Glutamatergic neuron (in vitro differentiated cells): ENCODE measurements around the gene INF2. TPM values are rescaled to one million over a fixed set of nuclear protein-coding genes. Genes with fewer than 3 reads are reported as not detected.

ENCODE experiments used
- DNase-seq: peaks from one replicate; pipeline ENCODE4 v3.0.0; 2022
- H3K27ac Mint-ChIP-seq: one replicate; pipeline ENCODE4 v1.8.0; 2020; ENCODE audit warnings: mild to moderate bottlenecking, mixed read lengths, inconsistent platforms; ENCODE audit not compliant: unreplicated experiment
- H3K27me3 Mint-ChIP-seq: one replicate; pipeline ENCODE4 v1.8.0; 2020; ENCODE audit warnings: mild to moderate bottlenecking, moderate library complexity, mixed read lengths, inconsistent platforms; ENCODE audit not compliant: unreplicated experiment
- H3K36me3 Mint-ChIP-seq: one replicate; pipeline ENCODE4 v1.8.0; 2020; ENCODE audit warnings: mild to moderate bottlenecking, mixed read lengths, inconsistent platforms; ENCODE audit not compliant: unreplicated experiment
- H3K4me1 Mint-ChIP-seq: one replicate; pipeline ENCODE4 v1.8.0; 2020; ENCODE audit warnings: mild to moderate bottlenecking, low read depth, mixed read lengths, inconsistent platforms; ENCODE audit not compliant: unreplicated experiment
- H3K4me3 Mint-ChIP-seq: one replicate; pipeline ENCODE4 v1.8.0; 2020; ENCODE audit warnings: mild to moderate bottlenecking, mixed read lengths, inconsistent platforms; ENCODE audit not compliant: unreplicated experiment
- H3K9me3 Mint-ChIP-seq: one replicate; pipeline ENCODE4 v1.8.0; 2020; ENCODE audit warnings: mild to moderate bottlenecking, moderate library complexity, mixed read lengths, inconsistent platforms; ENCODE audit not compliant: unreplicated experiment
- total RNA-seq: library from RNA; stranded (reverse); fragmentation: NEBNext Ultra II Directional; extraction: Animal tissue kit (Norgen Biotek cat#: 25700); gene quantifications from one replicate; pipeline ENCODE4 v1.2.1, GENCODE V29; 2021; ENCODE audit not compliant: unreplicated experiment
- TF ChIP-seq, protein P1 (sequence below): fragments of 200-600 bp; sonication (generic); IDR thresholded peaks from one replicate; pipeline ENCODE4 v1.5.0; 2021; ENCODE audit not compliant: partially characterized antibody, unreplicated experiment

Gene INF2
- total RNA-seq, 1 donor from 2014 or later = 11.8 TPM

DNA sequence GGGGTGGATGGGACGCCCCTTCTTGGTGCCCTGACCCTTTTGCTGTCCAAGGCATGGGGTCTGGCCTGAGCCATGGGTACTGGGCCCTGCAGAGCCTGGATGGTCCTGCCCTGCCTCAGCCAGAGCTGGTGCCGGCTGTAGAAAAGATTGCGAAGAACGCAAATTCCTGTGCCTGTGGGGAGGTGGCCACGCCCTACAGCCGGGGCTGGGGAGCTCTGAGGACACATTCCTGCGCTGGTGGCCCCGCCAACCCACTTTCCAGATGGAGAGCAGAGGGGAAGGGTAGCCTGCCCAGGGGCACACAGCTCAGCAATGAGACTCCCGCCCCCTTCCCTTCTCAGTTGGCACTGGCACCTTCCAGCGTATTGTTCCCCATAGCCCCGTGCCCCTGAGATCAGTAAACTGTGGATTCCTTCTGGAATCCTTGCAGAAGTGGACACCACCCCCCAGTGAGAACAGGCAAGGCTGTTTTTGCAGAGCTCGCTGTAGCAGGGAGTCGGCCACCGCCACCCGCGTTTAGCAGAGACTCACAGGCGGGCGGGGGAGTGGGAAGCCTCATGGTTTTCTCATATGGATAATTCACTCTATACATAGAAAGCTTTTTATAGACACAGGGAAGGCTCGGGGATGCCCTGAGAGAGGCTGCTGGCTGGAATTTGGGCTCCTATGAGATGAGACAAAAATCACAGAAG lies 8.6 kb downstream of the INF2 start:
- no peak overlapping the region for H3K27ac Mint-ChIP-seq
- no peak for DNase-seq

DNA sequence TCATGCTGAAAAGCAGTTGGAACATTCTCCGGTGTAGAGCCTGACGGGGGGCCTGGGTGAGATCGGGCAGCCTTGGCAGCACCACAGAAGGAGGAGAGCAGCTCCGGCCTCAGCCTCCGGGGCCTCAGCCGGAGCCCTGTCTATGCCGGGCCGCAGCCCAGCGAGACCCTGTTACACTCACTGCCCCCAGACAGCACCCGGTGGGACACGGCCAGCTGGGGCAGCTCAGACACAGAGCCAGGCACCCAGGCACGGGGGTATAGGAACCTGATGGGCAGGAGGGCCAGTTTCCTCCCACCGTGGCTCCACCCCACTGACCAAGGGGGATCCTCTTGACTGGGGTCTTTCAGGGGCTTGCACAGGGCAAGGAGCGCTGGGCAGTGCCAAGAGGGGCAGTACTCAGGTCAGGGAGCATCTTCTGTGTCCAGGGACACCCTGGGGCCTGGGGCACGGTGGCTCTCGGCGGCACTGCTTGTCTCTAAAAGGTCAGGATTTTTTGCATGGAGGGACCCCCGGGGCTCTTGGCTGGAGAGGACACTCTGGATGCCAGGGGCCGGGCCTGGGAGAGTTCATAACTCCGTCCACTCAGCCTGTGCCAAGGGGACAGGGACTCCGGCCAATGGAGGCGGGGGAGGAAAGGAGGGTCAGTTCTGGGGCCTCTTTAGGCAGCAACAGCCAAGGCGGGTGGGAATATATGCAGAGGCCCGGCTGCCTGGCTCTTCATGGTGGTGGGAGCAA lies 9.4 kb downstream of the INF2 start:
- H3K27ac Mint-ChIP-seq = no peak overlapping the region
- DNase-seq = no peak
- no peak overlapping the region for H3K4me3 Mint-ChIP-seq
- peaks cover 2% of the 10 kb centered on the region for H3K9me3 Mint-ChIP-seq
- H3K4me1 Mint-ChIP-seq = no peaks in the 10 kb centered on the region
- TF ChIP-seq, protein P1, sequence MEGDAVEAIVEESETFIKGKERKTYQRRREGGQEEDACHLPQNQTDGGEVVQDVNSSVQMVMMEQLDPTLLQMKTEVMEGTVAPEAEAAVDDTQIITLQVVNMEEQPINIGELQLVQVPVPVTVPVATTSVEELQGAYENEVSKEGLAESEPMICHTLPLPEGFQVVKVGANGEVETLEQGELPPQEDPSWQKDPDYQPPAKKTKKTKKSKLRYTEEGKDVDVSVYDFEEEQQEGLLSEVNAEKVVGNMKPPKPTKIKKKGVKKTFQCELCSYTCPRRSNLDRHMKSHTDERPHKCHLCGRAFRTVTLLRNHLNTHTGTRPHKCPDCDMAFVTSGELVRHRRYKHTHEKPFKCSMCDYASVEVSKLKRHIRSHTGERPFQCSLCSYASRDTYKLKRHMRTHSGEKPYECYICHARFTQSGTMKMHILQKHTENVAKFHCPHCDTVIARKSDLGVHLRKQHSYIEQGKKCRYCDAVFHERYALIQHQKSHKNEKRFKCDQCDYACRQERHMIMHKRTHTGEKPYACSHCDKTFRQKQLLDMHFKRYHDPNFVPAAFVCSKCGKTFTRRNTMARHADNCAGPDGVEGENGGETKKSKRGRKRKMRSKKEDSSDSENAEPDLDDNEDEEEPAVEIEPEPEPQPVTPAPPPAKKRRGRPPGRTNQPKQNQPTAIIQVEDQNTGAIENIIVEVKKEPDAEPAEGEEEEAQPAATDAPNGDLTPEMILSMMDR = no peak
- H3K27me3 Mint-ChIP-seq = peaks cover 5% of the 10 kb centered on the region
- no peaks in the 10 kb centered on the region for H3K36me3 Mint-ChIP-seq

More for the DNA sequence above, 8.6 kb downstream of the INF2 start:
- no peaks in the 10 kb centered on the region for H3K36me3 Mint-ChIP-seq
- no peaks in the 10 kb centered on the region for H3K4me1 Mint-ChIP-seq
- TF ChIP-seq, protein P1 = no peak
- H3K27me3 Mint-ChIP-seq = peaks cover 5% of the 10 kb centered on the region
- H3K4me3 Mint-ChIP-seq = no peak overlapping the region
- H3K9me3 Mint-ChIP-seq = peaks cover 2% of the 10 kb centered on the region

DNA sequence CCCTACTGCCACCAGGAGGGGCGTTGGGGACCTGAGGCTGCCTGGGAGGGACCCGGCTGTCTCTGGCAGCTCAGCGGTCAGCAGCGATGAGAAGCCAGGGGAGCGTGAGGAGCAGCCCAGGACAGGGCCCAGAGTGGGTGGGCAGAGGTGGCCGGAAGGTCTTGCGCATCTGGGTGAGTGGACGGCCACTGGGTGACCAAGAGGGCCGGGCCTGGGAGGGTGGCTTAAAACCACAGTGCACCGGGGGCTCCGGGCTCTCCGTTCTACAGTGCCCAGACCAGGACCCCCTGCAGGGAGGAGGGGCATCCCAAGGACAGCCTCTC lies 10.0 kb downstream of the INF2 start:
- Mint-ChIP-seq H3K27ac (no peak overlapping the region), H3K36me3 (no peaks in the 10 kb centered on the region), H3K27me3 (peaks cover 5% of the 10 kb centered on the region), H3K9me3 (peaks cover 2% of the 10 kb centered on the region), H3K4me1 (no peaks in the 10 kb centered on the region), H3K4me3 (no peak overlapping the region)
- TF ChIP-seq, protein P1 = no peak
- DNase-seq = no peak

DNA sequence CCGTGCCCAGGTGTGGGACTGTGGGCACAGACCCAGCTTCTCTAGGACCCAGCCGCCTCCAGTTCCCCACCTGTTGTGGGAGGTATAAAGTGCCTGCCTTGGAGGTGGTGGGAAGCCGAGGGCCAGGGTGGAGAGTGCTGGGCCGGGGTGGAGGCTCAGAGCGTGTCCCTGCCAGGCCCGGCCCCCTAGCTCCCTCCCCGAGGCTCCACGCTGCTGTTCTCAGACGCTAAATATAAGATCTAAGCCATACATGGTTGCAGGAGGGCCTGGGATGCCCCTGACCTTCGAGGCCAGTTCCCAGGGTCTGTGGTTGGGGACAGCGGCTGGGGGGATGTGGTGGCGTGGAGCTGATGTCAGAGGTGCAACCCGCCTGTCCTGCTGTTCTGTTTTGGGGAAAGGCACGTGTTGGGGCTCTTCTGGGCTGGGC lies 10.8 kb downstream of the INF2 start:
- TF ChIP-seq, protein P1 = no peak
- H3K4me1 Mint-ChIP-seq = no peaks in the 10 kb centered on the region
- H3K27ac Mint-ChIP-seq = no peak overlapping the region
- no peak overlapping the region for H3K4me3 Mint-ChIP-seq
- no peaks in the 10 kb centered on the region for H3K36me3 Mint-ChIP-seq
- no peak for DNase-seq
- peaks cover 5% of the 10 kb centered on the region for H3K27me3 Mint-ChIP-seq
- peaks cover 4% of the 10 kb centered on the region for H3K9me3 Mint-ChIP-seq

DNA sequence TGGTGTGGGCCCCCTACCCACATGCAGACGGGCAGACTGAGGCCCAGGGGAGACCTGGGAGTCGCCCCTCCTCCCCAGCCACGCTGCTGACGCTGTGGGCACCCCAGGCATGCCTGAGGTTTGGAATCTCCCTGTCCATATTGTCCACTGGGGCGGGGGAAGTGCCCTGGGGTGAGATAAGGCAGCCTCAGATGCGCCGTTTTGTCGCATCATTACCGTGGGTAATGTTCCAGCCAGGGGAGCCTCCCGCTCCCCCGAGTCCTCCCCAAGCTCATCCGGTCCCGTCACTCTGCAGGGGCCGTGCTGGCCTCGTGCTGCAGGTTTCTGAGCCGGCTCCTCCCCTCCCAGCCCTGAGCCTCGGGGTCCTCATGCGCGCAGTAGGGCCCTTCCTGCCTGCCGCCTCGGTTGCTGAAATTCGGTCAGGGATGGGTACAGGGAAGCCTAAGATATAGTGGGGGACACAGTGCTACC lies 11.4 kb downstream of the INF2 start:
- H3K27me3 Mint-ChIP-seq = peaks cover 5% of the 10 kb centered on the region
- no peak overlapping the region for H3K4me3 Mint-ChIP-seq
- H3K27ac Mint-ChIP-seq = no peak overlapping the region
- H3K4me1 Mint-ChIP-seq = no peaks in the 10 kb centered on the region
- no peaks in the 10 kb centered on the region for H3K36me3 Mint-ChIP-seq
- H3K9me3 Mint-ChIP-seq = peaks cover 3% of the 10 kb centered on the region
- DNase-seq = no peak
- TF ChIP-seq, protein P1 = no peak
